ENCODE data around the gene ANXA9. TPM values are rescaled to one million over a fixed set of nuclear protein-coding genes. Genes with fewer than 3 reads are reported as not detected.

ANXA9 gene
- polyA plus RNA-seq, 4 donors: 0.43 to 5.8 (median 0.89) TPM; not detected in 1

DNA sequence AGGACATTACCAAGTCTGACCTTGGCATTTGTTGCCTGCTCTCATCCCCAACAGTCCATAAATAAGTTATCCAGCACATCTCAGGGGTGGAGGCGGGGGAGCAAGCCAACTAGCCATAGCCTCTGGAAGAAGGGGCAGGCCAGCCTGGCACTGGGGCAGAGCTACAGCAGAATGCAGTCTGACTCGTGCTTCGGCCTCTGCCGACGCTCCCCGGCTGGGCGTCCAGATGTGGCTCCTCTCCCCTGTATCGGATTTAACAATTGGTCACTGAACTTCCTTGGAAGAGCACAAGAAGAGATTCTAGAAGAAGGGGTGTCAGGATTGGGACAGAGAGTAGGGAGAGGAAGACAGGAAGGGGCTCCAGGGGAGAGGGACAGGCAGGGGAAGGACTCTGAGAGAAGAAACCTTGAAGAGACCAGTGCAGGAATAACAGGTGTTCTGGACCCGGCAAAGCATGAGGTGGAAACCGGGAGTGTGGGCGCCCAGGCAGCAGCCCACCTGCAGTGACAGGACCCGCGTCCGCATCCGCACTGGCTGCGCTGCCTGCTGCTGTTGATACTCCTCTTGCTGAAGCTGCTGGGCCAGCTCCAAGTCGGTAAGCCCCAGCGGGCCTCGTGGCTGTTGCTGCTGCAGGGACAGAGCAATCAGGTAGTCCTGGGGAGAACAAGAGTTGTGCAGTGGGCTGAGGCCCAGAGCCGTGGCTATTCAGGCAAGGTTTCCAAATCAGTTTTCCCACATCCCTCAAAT lies 15.2 kb downstream of the ANXA9 start:
- no peak for FAIRE-seq

DNA sequence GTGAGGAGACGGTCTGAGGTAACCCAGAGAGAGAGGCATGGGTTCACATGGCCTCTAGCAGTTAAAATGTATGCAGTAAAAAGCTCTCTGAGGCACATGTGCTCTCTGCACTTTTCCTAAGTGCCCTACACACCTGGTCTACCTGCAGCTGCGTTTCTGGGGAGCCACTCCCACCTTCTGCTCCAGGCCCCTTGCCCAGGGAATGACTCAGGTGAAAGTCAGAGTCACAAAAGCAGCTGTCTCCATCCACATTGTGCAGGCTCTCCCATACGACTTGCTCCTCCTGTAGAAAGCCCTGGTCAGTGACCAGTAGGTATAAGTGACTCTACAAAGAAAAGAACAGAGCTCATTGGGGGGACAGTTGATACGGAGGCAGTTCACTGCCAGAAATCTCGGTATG lies 15.9 kb downstream of the ANXA9 start:
- Histone ChIP-seq H3K36me3 (ENCODE audit: control insufficient read depth in 3 of 3, insufficient read depth in 2 of 3, low read depth in 1 of 3, low read length in 3 of 3) (peaks cover 4 to 62% (median 7%) of the 10 kb centered on the region in 3 donors), H3K4me1 (ENCODE audit: control insufficient read depth in 3 of 3, insufficient read depth in 2 of 3, low read depth in 1 of 3, low read length in 2 of 3) (peaks cover 0 to 4% (median 0%) of the 10 kb centered on the region in 3 donors), H3K27ac (ENCODE audit: low read depth in 1 of 3, low read length in 2 of 3) (no peak overlapping the region), H3K4me3 (ENCODE audit: low read depth in 1 of 3, low read length in 3 of 3) (no peak overlapping the region), H3K9me3 (ENCODE audit: control insufficient read depth in 2 of 2, insufficient read depth in 1 of 2, low read depth in 1 of 2, low read length in 1 of 2) (no peaks in the 10 kb centered on the region), H3K27me3 (ENCODE audit: control insufficient read depth in 3 of 3, insufficient read depth in 3 of 3, low read length in 3 of 3) (no peaks in the 10 kb centered on the region)
- FAIRE-seq (no peak), DNase-seq (no peak)
- WGBS, 3 donors: 34 to 66% (median 46%) methylated on average over 5 of the region's 5 CpGs

More for the DNA sequence above, 15.2 kb downstream of the ANXA9 start:
- H3K4me3 ChIP-seq (ENCODE audit: low read depth in 1 of 3, low read length in 3 of 3): no peak overlapping the region
- H3K27ac ChIP-seq (ENCODE audit: low read depth in 1 of 3, low read length in 2 of 3): no peak overlapping the region
- H3K36me3 ChIP-seq (ENCODE audit: control insufficient read depth in 3 of 3, insufficient read depth in 2 of 3, low read depth in 1 of 3, low read length in 3 of 3): peaks cover 4 to 56% (median 7%) of the 10 kb centered on the region in 3 donors
- no peak for DNase-seq
- 85 to 90% (median 87%) methylated on average over 20 of the region's 20 CpGs for WGBS, 3 donors
- H3K4me1 ChIP-seq (ENCODE audit: control insufficient read depth in 3 of 3, insufficient read depth in 2 of 3, low read depth in 1 of 3, low read length in 2 of 3): no peaks in the 10 kb centered on the region
- no peaks in the 10 kb centered on the region for H3K9me3 ChIP-seq (ENCODE audit: control insufficient read depth in 2 of 2, insufficient read depth in 1 of 2, low read depth in 1 of 2, low read length in 1 of 2)
- no peaks in the 10 kb centered on the region for H3K27me3 ChIP-seq (ENCODE audit: control insufficient read depth in 3 of 3, insufficient read depth in 3 of 3, low read length in 3 of 3)

DNA sequence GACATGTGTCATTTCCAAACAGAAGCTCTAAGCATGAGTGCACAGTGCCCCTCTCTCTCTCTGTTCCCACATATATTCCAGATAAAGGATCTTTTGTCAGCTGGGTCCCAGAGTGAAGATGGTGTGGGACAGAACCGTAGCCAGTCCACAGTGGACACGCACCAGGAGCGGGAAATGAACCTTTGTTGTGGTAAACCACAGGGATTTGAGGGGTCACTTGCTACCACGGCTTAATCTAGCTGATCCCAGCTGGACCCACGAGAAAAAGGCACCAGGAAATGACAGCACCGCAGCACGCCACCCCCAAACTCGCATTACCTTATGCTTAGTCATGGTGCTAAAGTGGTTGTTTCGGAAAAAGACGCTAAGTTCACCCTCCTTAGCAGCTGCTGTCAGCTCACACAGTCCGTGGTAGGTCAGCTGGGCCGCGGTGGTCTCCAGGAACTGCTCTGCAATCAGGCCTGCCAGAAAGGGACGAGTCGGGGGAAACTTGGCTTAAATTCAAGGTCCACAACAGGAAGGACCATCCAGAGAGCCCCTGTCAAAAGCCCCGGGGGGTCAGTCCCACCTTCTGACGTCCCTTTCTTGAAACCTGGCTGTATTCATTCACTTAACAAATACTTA lies 17.1 kb downstream of the ANXA9 start:
- WGBS, 3 donors: 73 to 80% (median 78%) methylated on average over 17 of the region's 17 CpGs
- Histone ChIP-seq H3K9me3 (ENCODE audit: control insufficient read depth in 2 of 2, insufficient read depth in 1 of 2, low read depth in 1 of 2, low read length in 1 of 2) (no peaks in the 10 kb centered on the region), H3K4me3 (ENCODE audit: low read depth in 1 of 3, low read length in 3 of 3) (no peak overlapping the region), H3K4me1 (ENCODE audit: control insufficient read depth in 3 of 3, insufficient read depth in 2 of 3, low read depth in 1 of 3, low read length in 2 of 3) (peaks cover 0 to 8% (median 7%) of the 10 kb centered on the region in 3 donors), H3K36me3 (ENCODE audit: control insufficient read depth in 3 of 3, insufficient read depth in 2 of 3, low read depth in 1 of 3, low read length in 3 of 3) (peaks cover 4 to 64% (median 7%) of the 10 kb centered on the region in 3 donors), H3K27me3 (ENCODE audit: control insufficient read depth in 3 of 3, insufficient read depth in 3 of 3, low read length in 3 of 3) (no peaks in the 10 kb centered on the region), H3K27ac (ENCODE audit: low read depth in 1 of 3, low read length in 2 of 3) (no peak overlapping the region)
- no peak for FAIRE-seq
- no peak for DNase-seq

DNA sequence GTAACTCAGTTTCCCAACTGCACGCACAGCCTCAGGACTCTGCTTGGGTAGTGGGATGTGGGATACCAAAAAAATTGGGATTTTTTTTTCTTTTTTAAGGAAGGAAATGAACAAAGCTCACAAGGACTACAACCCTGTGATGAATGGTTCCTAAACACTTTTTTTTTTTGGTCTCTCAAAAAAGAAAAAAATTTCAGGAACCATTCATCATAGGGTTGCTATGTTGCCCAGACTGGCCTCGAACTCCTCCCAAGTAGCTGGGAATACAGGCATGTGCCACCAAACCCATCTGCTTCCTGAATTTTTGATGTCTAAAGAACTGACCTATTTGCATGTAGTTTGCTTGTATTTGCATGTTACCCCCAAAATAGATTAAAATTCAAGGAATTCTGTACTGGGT lies 17.8 kb downstream of the ANXA9 start:
- no peaks in the 10 kb centered on the region for H3K9me3 ChIP-seq (ENCODE audit: control insufficient read depth in 2 of 2, insufficient read depth in 1 of 2, low read depth in 1 of 2, low read length in 1 of 2)
- DNase-seq (no peak), FAIRE-seq (no peak)
- no peak overlapping the region for H3K27ac ChIP-seq (ENCODE audit: low read depth in 1 of 3, low read length in 2 of 3)
- no peak overlapping the region for H3K4me3 ChIP-seq (ENCODE audit: low read depth in 1 of 3, low read length in 3 of 3)
- 90 to 100% (median 91%) methylated on average over 2 of the region's 2 CpGs for WGBS, 3 donors
- H3K36me3 ChIP-seq (ENCODE audit: control insufficient read depth in 3 of 3, insufficient read depth in 2 of 3, low read depth in 1 of 3, low read length in 3 of 3): peaks cover 4 to 63% (median 7%) of the 10 kb centered on the region in 3 donors
- H3K4me1 ChIP-seq (ENCODE audit: control insufficient read depth in 3 of 3, insufficient read depth in 2 of 3, low read depth in 1 of 3, low read length in 2 of 3): peaks cover 0 to 12% (median 7%) of the 10 kb centered on the region in 3 donors
- H3K27me3 ChIP-seq (ENCODE audit: control insufficient read depth in 3 of 3, insufficient read depth in 3 of 3, low read length in 3 of 3): no peaks in the 10 kb centered on the region

DNA sequence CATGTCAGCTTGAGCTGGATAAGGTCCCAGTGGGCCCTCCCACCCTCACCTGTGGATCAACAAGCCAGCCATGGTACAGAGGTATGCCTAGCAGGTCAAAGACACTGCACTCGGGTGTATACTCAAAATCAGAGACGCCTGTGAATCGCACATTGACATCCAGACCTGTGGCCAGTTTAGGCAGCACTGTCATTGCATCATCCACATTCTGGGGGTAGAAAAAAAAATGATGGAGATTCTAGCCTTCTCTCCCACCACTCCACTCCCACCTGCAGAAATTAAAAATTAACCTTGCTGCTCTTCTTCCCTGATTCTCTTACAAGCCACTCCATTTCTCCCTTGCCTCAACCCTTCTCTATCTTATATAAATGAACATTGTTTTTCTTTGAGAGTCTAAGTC lies 18.3 kb downstream of the ANXA9 start:
- Histone ChIP-seq H3K36me3 (ENCODE audit: control insufficient read depth in 3 of 3, insufficient read depth in 2 of 3, low read depth in 1 of 3, low read length in 3 of 3) (peaks cover 4 to 60% (median 7%) of the 10 kb centered on the region in 3 donors), H3K4me3 (ENCODE audit: low read depth in 1 of 3, low read length in 3 of 3) (no peak overlapping the region), H3K27me3 (ENCODE audit: control insufficient read depth in 3 of 3, insufficient read depth in 3 of 3, low read length in 3 of 3) (no peaks in the 10 kb centered on the region), H3K9me3 (ENCODE audit: control insufficient read depth in 2 of 2, insufficient read depth in 1 of 2, low read depth in 1 of 2, low read length in 1 of 2) (no peaks in the 10 kb centered on the region), H3K27ac (ENCODE audit: low read depth in 1 of 3, low read length in 2 of 3) (no peak overlapping the region), H3K4me1 (ENCODE audit: control insufficient read depth in 3 of 3, insufficient read depth in 2 of 3, low read depth in 1 of 3, low read length in 2 of 3) (peaks cover 0 to 16% (median 7%) of the 10 kb centered on the region in 3 donors)
- DNase-seq (no peak), FAIRE-seq (no peak)
- 88 to 96% (median 93%) methylated on average over 3 of the region's 3 CpGs for WGBS, 3 donors

DNA sequence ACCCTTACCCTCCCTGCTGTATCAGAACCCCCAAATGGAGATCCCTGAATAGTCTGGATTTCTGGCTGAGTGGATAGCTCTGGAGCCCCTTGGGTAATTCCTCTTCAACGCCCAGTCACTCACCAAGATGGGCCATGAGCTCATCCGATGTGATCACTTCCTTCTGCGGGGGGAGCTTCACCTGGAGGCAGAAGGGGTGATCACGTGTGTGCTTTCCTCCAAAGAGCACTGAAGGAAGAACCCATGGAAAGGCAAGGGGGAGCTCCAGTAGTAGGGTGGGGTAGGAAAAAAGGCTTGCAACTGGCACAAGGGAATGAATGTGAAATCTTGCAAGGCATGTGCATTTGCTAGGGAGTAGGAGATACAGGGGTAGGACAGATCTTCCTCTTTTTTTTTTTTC lies 19.5 kb downstream of the ANXA9 start:
- DNase-seq (no peak), FAIRE-seq (no peak)
- WGBS, 3 donors: 70 to 83% (median 76%) methylated on average over 4 of the region's 4 CpGs
- H3K4me1 ChIP-seq (ENCODE audit: control insufficient read depth in 3 of 3, insufficient read depth in 2 of 3, low read depth in 1 of 3, low read length in 2 of 3): peaks cover 0 to 20% (median 7%) of the 10 kb centered on the region in 3 donors
- no peaks in the 10 kb centered on the region for H3K9me3 ChIP-seq (ENCODE audit: control insufficient read depth in 2 of 2, insufficient read depth in 1 of 2, low read depth in 1 of 2, low read length in 1 of 2)
- H3K27me3 ChIP-seq (ENCODE audit: control insufficient read depth in 3 of 3, insufficient read depth in 3 of 3, low read length in 3 of 3): no peaks in the 10 kb centered on the region
- H3K27ac ChIP-seq (ENCODE audit: low read depth in 1 of 3, low read length in 2 of 3): no peak overlapping the region
- no peak overlapping the region for H3K4me3 ChIP-seq (ENCODE audit: low read depth in 1 of 3, low read length in 3 of 3)
- peaks cover 4 to 59% (median 7%) of the 10 kb centered on the region in 3 donors for H3K36me3 ChIP-seq (ENCODE audit: control insufficient read depth in 3 of 3, insufficient read depth in 2 of 3, low read depth in 1 of 3, low read length in 3 of 3)

DNA sequence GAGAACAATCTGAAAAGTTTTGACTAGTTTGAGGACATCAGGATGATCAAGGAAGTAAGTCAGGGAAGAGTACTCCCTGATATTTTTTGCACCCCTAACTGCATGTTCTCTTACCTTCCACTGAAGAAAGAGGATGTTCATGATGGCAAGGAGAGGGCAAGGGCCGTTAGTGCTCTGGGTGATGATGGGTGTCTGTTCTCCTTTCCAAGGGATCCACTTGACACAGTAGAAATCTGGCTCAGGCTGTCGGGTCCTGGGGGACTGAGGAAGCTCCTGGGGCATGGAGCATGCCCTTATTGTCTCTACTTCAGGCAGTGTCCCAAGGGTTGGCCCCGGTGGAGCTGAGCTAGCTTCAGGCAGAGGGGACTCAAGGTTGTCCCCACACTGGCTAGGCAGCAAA lies 20.0 kb downstream of the ANXA9 start:
- no peak for FAIRE-seq
- Histone ChIP-seq H3K36me3 (ENCODE audit: control insufficient read depth in 3 of 3, insufficient read depth in 2 of 3, low read depth in 1 of 3, low read length in 3 of 3) (peaks cover 4 to 55% (median 7%) of the 10 kb centered on the region in 3 donors), H3K4me1 (ENCODE audit: control insufficient read depth in 3 of 3, insufficient read depth in 2 of 3, low read depth in 1 of 3, low read length in 2 of 3) (peaks cover 0 to 23% (median 7%) of the 10 kb centered on the region in 3 donors), H3K4me3 (ENCODE audit: low read depth in 1 of 3, low read length in 3 of 3) (no peak overlapping the region), H3K9me3 (ENCODE audit: control insufficient read depth in 2 of 2, insufficient read depth in 1 of 2, low read depth in 1 of 2, low read length in 1 of 2) (no peaks in the 10 kb centered on the region), H3K27ac (ENCODE audit: low read depth in 1 of 3, low read length in 2 of 3) (no peak overlapping the region), H3K27me3 (ENCODE audit: control insufficient read depth in 3 of 3, insufficient read depth in 3 of 3, low read length in 3 of 3) (no peaks in the 10 kb centered on the region)
- WGBS, 3 donors: 83 to 92% (median 86%) methylated on average over 3 of the region's 3 CpGs
- DNase-seq: no peak

DNA sequence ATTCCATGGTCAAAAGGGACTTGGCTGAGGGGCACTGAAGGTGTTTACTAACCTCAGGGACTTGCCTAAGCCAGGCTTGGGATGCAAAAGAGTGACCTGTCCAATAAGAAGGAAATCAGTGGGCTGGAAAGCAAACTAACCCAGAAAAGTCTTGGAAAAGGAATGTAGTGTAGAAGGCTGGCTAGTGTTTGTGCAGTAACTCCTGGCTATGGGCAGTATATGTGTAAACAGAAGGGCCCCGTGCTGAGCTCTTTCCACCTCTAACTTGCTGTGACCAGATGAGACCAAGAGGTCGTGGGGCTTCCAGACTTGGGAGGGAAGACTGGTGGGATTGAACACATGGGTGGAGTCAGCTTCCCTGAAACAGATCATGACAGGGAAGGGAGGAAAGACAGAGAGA lies 20.5 kb downstream of the ANXA9 start:
- H3K4me3 ChIP-seq (ENCODE audit: low read depth in 1 of 3, low read length in 3 of 3): no peak overlapping the region
- H3K9me3 ChIP-seq (ENCODE audit: control insufficient read depth in 2 of 2, insufficient read depth in 1 of 2, low read depth in 1 of 2, low read length in 1 of 2): no peaks in the 10 kb centered on the region
- peaks cover 4 to 49% (median 7%) of the 10 kb centered on the region in 3 donors for H3K36me3 ChIP-seq (ENCODE audit: control insufficient read depth in 3 of 3, insufficient read depth in 2 of 3, low read depth in 1 of 3, low read length in 3 of 3)
- DNase-seq (no peak), FAIRE-seq (no peak)
- H3K4me1 ChIP-seq (ENCODE audit: control insufficient read depth in 3 of 3, insufficient read depth in 2 of 3, low read depth in 1 of 3, low read length in 2 of 3): peaks cover 0 to 29% (median 11%) of the 10 kb centered on the region in 3 donors
- H3K27ac ChIP-seq (ENCODE audit: low read depth in 1 of 3, low read length in 2 of 3): no peak overlapping the region
- no peaks in the 10 kb centered on the region for H3K27me3 ChIP-seq (ENCODE audit: control insufficient read depth in 3 of 3, insufficient read depth in 3 of 3, low read length in 3 of 3)
- 42 to 58% (median 52%) methylated on average over 2 of the region's 2 CpGs for WGBS, 3 donors
